Astrocyte (in vitro differentiated cells and primary cell): ENCODE results near the gene PLPP1. TPM values are rescaled to one million over a fixed set of nuclear protein-coding genes. Genes with fewer than 3 reads are reported as not detected.

Experiments used
- DNase-seq: peaks from one replicate; pipeline ENCODE4 v3.0.0-alpha.2; 2010; ENCODE audit warnings: low read depth
- FAIRE-seq: peaks from 2 replicates; lab custom pipeline; 2011; peaks lifted over from hg19 to GRCh38; lab: Jason Lieb, UNC
- H2AFZ ChIP-seq: 2 replicates; pipeline ENCODE4 v1.6.0; 2012; ENCODE audit warnings: low read depth, low read length, inconsistent platforms
- H3K27ac ChIP-seq: 2 replicates; pipeline ENCODE4 v1.5.1; 2011; ENCODE audit warnings: low read depth, low read length, inconsistent platforms
- H3K27me3 ChIP-seq: 2 replicates; pipeline ENCODE4 v1.6.0; 2011; ENCODE audit warnings: low read length, inconsistent platforms; ENCODE audit not compliant: insufficient read depth
- H3K36me3 ChIP-seq: 2 replicates; pipeline ENCODE4 v1.5.1; 2011; ENCODE audit warnings: low read length, inconsistent platforms; ENCODE audit not compliant: insufficient read depth
- H3K4me1 ChIP-seq: 2 replicates; pipeline ENCODE4 v1.5.1; 2011; ENCODE audit warnings: low read length, inconsistent platforms; ENCODE audit not compliant: insufficient read depth
- H3K4me2 ChIP-seq: 2 replicates; pipeline ENCODE4 v1.6.0; 2012; ENCODE audit warnings: low read length, inconsistent platforms
- H3K4me3 ChIP-seq: 2 replicates; pipeline ENCODE4 v1.5.1; 2011; ENCODE audit warnings: low read depth, mild to moderate bottlenecking, low read length, inconsistent platforms; ENCODE audit not compliant: insufficient read depth
- H3K79me2 ChIP-seq: 2 replicates; pipeline ENCODE4 v1.6.0; 2012; ENCODE audit warnings: mild to moderate bottlenecking, low read length, inconsistent platforms; ENCODE audit not compliant: insufficient read depth
- H3K9ac ChIP-seq: 2 replicates; pipeline ENCODE4 v1.6.0; 2012; ENCODE audit warnings: mild to moderate bottlenecking, low read length, inconsistent platforms
- H3K9me3 ChIP-seq: 2 replicates; pipeline ENCODE4 v1.5.1; 2012; ENCODE audit warnings: low read depth, mild to moderate bottlenecking, low read length, inconsistent platforms; ENCODE audit not compliant: insufficient read depth
- H4K20me1 ChIP-seq: 2 replicates; pipeline ENCODE4 v1.6.0; 2012; ENCODE audit warnings: low read length, inconsistent platforms; ENCODE audit not compliant: insufficient read depth
- H3K27ac Mint-ChIP-seq: one replicate; pipeline ENCODE4 v1.8.0; 2021; ENCODE audit warnings: mild to moderate bottlenecking, mixed read lengths; ENCODE audit not compliant: unreplicated experiment
- H3K27me3 Mint-ChIP-seq: one replicate; pipeline ENCODE4 v1.8.0; 2021; ENCODE audit warnings: low read depth, mixed read lengths; ENCODE audit not compliant: unreplicated experiment
- H3K36me3 Mint-ChIP-seq: one replicate; pipeline ENCODE4 v1.8.0; 2021; ENCODE audit warnings: low read depth, mixed read lengths; ENCODE audit not compliant: unreplicated experiment
- H3K4me1 Mint-ChIP-seq: one replicate; pipeline ENCODE4 v1.8.0; 2021; ENCODE audit warnings: low read depth, mixed read lengths; ENCODE audit not compliant: unreplicated experiment
- H3K4me3 Mint-ChIP-seq: one replicate; pipeline ENCODE4 v1.8.0; 2021; ENCODE audit warnings: mild to moderate bottlenecking, moderate library complexity, mixed read lengths; ENCODE audit not compliant: unreplicated experiment
- H3K9me3 Mint-ChIP-seq: one replicate; pipeline ENCODE4 v1.8.0; 2021; ENCODE audit warnings: mild to moderate bottlenecking, mixed read lengths; ENCODE audit not compliant: unreplicated experiment
- CTCF ChIP-seq: IDR thresholded peaks from 2 replicates; pipeline ENCODE4 v1.5.1; 2011; ENCODE audit warnings: low read depth, mild to moderate bottlenecking, inconsistent platforms, low read length, moderate library complexity; ENCODE audit not compliant: insufficient read depth
- EZH2 ChIP-seq: IDR thresholded peaks from 2 replicates; pipeline ENCODE4 v1.6.1; 2012; ENCODE audit warnings: mild to moderate bottlenecking, low read length, inconsistent platforms; ENCODE audit not compliant: insufficient read depth
- total RNA-seq: library from RNA; stranded (reverse); gene quantifications from 2 replicates; pipeline ENCODE4 v1.2.1, GENCODE V29; 2021

Gene PLPP1
- total RNA-seq, 1 donor from 2014 or later: 56.3 TPM

DNA sequence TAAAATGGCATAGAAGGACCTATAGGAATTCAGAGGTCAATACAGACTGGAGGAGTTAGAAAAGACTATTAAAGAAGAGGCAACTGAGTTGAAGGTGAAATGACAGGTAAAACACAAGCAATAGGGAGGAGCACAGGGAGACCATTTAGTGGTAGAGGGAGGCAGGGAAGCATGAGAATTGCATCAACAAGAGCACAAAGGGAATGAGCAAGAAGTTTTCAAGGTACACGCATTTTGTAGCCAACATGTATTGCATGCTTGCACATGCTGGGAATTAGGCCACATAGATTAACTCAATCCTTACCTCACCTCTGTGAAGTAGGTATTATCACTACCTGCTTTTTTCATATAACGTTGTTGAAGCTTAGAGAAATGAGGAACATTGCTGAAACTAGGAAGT, 42.3 kb downstream of the PLPP1 start:
- peaks cover 5% of the 10 kb centered on the region for H3K36me3 Mint-ChIP-seq
- peaks cover under 1% of the 10 kb centered on the region for H3K4me1 Mint-ChIP-seq
- FAIRE-seq (no peak), DNase-seq (no peak)
- no peaks in the 10 kb centered on the region for H3K9me3 Mint-ChIP-seq
- H3K79me2 ChIP-seq: peaks cover 3% of the 10 kb centered on the region
- H3K27me3 Mint-ChIP-seq: no peaks in the 10 kb centered on the region
- no peak overlapping the region for H3K4me3 Mint-ChIP-seq
- H3K27ac Mint-ChIP-seq: no peak overlapping the region
- H4K20me1 ChIP-seq: peaks cover 3% of the 10 kb centered on the region
- no peaks in the 10 kb centered on the region for H3K4me1 ChIP-seq
- H3K4me3 ChIP-seq: no peak overlapping the region
- no peak overlapping the region for H3K27ac ChIP-seq
- no peak overlapping the region for H3K9ac ChIP-seq
- H3K36me3 ChIP-seq: no peaks in the 10 kb centered on the region
- H3K27me3 ChIP-seq: no peaks in the 10 kb centered on the region
- TF ChIP-seq EZH2 (no peak), CTCF (no peak)
- no peak overlapping the region for H3K4me2 ChIP-seq
- H2AFZ ChIP-seq: no peak overlapping the region
- no peaks in the 10 kb centered on the region for H3K9me3 ChIP-seq

DNA sequence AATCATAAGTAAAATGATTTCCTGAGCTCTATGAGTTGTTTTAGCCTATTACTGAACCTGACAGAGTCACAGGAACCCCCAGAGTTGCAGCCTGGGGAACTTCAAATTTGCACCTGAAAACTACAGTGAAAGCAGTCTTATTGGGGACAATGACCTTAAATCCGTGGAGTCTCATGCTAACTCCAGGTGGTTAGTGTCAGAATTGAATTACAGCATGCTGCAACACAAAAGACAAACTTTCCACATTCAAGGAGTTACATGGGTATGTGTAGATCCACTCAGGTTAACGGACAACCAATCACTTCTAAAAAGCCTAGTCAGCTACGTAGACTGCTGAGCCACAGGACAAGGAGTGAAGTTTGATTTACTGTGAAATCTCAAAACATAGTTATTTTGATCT, 49.7 kb downstream of the PLPP1 start:
- Histone ChIP-seq H3K4me1 (peaks cover 4% of the 10 kb centered on the region), H3K4me2 (no peak overlapping the region), H2AFZ (no peak overlapping the region), H3K27ac (no peak overlapping the region), H3K9ac (no peak overlapping the region), H3K36me3 (no peaks in the 10 kb centered on the region), H3K79me2 (no peaks in the 10 kb centered on the region), H4K20me1 (peaks cover 4% of the 10 kb centered on the region), H3K9me3 (no peaks in the 10 kb centered on the region), H3K27me3 (no peaks in the 10 kb centered on the region), H3K4me3 (no peak overlapping the region)
- Mint-ChIP-seq H3K36me3 (peaks cover 2% of the 10 kb centered on the region), H3K4me1 (peaks cover 24% of the 10 kb centered on the region), H3K9me3 (no peaks in the 10 kb centered on the region), H3K27ac (no peak overlapping the region), H3K4me3 (no peak overlapping the region), H3K27me3 (no peaks in the 10 kb centered on the region)
- TF ChIP-seq EZH2 (no peak), CTCF (no peak)
- FAIRE-seq: no peak
- DNase-seq: no peak

DNA sequence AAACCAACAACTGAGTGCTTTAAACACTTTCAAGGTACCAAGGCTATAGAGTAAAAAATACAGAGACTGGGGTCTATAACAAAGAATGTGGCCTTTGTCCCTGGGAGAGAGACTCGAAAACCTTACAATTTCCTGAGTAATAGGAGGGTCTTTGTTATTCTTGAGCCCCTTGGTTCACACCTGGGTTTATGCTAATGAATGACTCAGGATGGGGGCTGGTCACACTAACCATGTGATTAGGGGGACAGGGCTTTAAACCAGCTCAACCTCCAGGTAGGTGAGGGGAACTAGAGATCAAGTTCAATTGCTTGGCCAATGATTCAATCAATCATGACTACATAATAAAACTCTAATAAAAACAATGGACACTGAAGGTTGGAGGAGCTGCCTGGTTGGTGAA, 50.2 kb downstream of the PLPP1 start:
- peaks cover 4% of the 10 kb centered on the region for H4K20me1 ChIP-seq
- DNase-seq: no peak
- no peak overlapping the region for H3K4me3 Mint-ChIP-seq
- no peaks in the 10 kb centered on the region for H3K36me3 ChIP-seq
- H3K27ac ChIP-seq: no peak overlapping the region
- no peaks in the 10 kb centered on the region for H3K79me2 ChIP-seq
- no peak overlapping the region for H3K27ac Mint-ChIP-seq
- H3K27me3 Mint-ChIP-seq: no peaks in the 10 kb centered on the region
- TF ChIP-seq EZH2 (no peak), CTCF (no peak)
- peaks cover 4% of the 10 kb centered on the region for H3K4me1 ChIP-seq
- FAIRE-seq: no peak
- no peaks in the 10 kb centered on the region for H3K27me3 ChIP-seq
- H3K4me2 ChIP-seq: no peak overlapping the region
- no peaks in the 10 kb centered on the region for H3K9me3 Mint-ChIP-seq
- H3K36me3 Mint-ChIP-seq: peaks cover 2% of the 10 kb centered on the region
- peaks cover 24% of the 10 kb centered on the region for H3K4me1 Mint-ChIP-seq
- H3K9me3 ChIP-seq: no peaks in the 10 kb centered on the region
- no peak overlapping the region for H3K9ac ChIP-seq
- no peak overlapping the region for H2AFZ ChIP-seq
- H3K4me3 ChIP-seq: no peak overlapping the region
